NCI-H187 (cell line): ENCODE data around the gene SORCS2.
A peak's percentile ranks its signal among the peaks of the same experiment; 100 is the strongest.

Experiments
- DNase-seq, 2 experiments: peaks; one replicate each; lab custom pipeline; 2025; lab: John Stamatoyannopoulos, UW

Gene SORCS2

DNA sequence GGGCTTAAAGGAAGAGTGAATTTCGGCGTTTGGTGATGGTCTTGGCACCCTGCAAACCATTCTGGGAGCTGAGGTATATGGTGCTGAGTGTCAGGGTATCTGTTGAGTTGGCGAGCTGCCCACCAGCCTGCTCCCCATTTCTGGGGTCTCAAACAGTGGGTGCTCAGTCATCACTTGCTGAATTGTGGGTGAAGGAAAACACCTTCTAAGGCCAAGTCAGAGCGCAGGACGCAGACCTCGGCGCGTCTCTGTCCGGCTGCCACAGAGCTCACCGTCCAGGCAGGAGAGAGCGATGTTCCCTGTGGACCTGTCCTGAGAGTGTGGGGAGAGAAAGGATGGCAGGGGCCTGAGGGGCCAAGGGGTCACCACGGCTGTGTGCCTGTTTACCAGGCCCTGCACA lies 111.2 kb downstream of the SORCS2 start:
- DNase-seq, result no peak

DNA sequence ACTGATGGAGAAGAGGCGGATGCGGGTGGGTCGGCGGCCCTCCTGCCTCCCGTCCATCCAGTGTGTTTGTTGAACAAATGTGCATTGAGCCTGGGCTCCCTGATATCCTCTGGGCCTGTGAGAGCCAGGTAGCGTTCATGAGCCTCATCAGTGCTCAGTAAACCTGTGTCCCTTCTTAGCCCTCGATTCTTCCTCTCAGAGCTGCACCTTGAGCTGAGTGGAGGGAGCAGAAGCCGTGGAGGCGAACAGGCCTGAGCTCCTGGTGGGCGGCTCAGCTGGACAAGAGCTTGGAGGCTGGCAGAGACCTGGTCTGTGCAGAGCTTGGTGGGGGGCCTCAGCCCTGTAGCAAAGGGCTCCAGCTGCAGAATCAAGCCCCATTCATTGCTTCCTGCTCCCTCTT lies 112.1 kb downstream of the SORCS2 start:
- no peak for DNase-seq

DNA sequence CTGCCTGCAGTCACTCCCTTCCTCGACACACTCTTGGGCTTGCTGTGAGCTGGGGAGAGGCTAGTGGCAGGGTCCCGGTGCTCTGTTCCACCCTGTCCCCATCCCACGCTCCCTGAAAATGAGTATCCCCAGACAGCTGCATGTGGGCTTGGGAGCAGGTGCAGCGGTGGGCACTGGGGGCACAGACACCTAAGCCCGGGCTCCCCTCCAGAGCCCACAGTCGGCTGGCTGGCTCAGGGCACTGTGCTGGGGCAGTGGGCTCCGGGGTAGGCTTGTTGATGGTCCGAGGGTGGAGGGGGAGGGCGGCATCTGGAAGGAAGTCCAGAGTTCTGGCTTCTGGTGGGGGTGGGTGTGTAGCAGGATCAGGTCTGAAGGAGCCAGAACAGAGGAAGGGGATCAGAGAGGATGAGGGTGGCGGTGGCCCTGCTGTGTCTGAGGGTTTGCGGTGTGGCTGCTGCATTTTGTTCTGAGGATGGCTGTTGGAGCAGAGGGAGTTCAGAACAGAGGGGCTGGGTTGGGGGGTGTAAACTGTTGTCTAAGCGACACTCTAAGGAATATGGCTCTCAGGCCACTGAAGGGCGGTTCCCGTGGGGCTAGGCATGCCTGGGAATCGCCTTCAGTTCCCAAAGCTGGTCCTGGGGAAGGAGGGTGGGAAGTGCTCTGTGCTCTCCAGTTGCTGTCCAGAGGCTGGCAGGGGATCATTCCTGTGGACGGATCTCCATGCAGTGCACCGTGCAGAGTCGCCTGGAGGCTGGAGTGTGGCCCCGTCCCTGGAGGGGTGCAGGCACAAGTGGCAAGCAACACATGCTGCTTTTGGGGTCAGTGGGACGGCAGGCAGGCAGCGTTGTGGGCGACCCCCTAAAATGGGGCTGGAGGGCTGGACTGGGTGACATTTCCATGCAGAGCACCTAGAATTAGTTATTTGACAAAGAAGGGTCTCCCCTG lies 114.0 kb downstream of the SORCS2 start:
- no peak for DNase-seq

DNA sequence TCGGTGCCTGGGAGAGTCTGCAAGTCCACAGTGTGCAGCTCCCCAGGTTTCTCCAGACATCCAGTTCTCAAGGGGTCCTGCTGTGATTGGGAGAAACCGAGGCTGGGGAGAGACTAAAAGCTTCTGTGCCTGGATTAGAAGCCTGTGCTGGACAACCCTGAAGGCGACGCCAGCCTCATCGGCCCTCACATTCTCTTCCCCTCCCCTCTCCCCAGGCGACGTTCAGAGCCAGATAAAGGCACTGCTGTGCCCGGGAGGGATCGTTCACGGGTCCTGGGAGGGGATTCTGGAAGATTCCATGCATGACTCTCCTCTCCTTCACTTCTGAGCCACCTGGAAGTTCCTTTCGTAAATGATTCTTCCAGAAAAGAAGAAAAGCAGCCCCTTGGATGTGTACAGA lies 114.6 kb downstream of the SORCS2 start:
- no peak for DNase-seq

DNA sequence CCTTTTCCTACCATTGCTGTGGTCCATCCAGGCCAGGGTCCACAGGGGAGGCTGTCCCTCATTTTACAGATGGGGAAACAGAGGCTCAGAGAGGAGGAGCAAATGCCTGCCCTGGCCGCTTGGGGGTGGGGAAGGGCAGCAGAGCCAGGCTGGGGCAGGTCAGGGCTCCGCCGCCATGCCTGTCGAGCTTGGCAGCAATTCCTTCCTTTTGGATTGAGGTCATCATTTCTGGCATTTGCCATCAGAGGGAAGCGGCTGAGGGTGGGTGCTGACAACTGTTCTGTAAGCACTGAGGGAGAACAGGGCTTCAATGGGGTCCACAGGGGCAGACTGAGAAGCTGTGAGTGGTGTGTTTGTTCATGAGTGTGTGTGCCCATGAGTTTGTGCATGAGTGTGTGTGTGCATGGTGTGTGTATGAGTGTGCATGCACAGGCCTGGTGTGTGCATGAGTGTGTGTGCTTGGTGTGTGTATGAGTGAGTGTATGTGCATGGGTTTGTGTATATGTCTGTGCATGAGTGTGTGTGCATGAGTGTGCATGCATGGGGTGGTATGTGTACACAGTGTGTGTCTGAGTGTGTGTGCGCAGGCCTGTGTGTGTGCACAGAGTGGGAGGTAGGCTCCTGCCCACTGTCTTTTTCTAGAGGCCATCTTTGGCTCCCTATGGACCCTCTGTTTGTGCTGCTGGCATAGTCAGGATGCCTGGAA lies 115.2 kb downstream of the SORCS2 start:
- no peak for DNase-seq

DNA sequence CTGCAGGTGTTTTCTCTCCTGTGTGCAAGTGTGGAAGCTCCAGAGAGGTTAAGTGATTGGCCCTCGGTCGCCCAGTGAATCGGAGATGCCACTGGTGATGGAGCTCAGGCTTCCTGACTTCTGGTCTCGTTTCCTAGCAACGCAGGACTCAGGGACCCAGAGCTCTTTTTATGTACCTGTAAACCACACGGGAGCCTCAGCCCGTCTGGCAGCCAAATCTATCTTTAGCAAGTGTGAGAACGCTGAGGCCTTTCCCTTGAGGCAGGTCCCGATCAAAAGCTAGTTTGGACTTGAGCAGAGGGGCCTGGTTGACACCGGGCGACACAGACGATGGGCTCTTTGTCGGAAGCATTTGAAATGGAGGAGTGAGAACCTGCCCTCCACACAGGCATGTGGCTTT lies 116.8 kb downstream of the SORCS2 start:
- no peak for DNase-seq

DNA sequence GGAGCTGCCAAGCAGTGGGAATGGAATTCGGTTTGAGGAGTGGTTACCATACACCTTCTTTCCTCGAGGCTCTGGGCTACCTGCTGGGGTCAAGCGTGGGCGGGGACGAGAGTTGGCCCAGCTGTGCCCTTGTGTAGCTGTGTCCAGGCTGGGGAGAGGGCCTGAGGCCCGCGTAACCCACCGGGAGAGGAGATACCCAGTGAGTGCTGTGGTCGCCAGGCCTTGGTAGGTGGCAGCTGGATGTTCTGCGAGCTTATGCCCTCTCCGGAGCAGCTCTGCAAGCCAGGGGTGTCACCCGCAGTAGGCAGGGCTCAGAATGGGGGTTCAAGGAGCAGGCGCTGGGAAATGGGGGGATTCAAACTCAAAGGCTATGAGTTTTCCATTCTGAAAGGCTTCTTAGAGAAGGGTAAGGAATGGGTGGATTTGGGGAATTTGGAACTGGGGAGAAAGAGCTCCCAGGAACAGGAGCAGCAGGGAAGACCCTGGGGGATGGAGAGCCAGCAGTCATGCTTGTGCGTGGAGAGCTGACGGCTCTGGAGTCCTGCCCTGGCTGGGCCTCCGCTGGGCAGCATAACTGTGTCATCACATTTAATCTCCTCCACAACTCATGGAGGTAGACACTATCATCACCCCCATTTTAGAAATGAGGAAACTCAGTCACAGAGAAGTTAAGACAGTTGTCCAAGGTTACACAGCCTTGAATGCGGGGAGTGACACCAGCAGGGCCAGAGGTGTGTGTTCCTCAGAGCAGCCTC lies 117.5 kb downstream of the SORCS2 start:
- DNase-seq, result no peak

DNA sequence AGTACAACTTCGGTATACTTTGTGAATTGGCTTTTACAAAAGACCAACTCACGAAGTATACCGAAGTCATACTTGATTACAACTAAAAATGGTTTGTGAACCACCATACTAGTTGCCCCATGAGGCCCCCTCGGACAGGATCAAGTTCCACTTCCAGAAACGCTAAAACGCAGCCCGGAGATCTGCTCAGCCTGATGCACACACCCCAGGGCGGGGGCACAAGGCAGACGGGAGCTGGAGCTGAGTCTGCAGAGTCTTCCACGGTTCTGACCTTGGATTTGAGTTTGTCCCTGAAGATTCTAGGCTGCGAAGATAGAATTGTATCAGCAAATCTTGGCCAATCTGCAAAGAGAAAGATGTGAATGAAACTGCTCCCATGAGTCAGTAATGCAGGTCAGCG lies 118.1 kb downstream of the SORCS2 start:
- DNase-seq, result no peak

DNA sequence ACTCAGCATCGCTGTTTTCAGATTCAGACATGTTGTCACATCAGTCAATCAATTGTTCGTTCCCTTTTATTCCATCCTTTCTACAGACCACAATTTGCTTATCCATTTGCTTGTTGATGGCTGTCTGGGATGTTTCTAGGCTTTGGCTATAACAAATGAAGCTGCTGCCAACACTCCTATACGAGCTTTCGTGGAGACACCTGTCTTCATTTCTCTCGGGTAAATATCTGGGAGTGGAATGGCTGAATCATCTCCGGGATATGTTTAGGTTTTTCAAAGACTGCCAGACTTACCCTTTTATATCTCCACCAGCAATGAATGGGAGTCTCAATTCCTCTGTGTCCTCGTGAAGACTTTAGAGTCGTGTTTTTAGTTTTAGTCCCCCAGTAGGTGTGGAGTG lies 118.9 kb downstream of the SORCS2 start:
- DNase-seq, result no peak

DNA sequence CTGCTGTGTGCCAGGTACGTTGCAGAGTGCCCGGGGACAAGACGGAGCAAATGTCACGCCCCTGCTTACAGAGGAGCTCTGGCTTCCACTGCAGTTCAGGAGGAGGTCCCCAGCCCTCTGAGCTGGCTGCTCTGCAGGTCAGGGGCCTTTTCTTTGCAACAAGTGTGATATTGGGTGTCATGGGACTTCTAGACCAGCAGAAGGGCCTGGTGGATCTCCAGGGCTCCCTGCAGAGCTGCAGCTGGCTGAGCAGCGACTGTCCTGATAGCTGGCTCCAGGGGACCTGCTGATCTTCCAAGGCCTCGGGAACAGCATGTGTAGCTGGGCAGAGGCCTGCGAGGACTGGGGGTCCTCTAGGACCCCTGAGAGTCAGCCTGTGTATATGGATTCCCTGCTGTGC lies 120.4 kb downstream of the SORCS2 start:
- no peak for DNase-seq

DNA sequence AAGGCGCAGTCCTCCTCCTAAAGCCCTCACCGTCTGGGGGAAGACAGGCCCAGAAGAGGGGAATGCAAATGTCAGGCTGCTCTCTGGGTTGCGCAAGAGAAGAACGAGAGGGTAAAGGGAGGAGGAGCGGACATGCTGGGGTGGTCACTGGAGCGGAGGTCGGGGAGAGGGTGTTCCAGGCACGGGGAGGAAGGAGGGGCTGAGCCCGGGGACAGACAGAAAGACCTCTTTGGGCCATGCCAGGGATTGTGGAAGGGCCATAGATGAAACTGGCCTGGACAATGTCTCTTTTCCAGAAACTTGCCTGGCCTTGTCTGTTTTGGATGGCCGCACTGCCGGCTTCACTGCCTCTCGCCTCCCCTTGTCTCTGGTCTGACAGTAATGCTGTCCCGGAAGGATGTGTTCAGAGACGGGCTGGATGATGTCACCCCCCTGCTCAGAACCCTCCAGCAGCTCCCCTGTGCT lies 121.0 kb downstream of the SORCS2 start:
- no peak for DNase-seq

DNA sequence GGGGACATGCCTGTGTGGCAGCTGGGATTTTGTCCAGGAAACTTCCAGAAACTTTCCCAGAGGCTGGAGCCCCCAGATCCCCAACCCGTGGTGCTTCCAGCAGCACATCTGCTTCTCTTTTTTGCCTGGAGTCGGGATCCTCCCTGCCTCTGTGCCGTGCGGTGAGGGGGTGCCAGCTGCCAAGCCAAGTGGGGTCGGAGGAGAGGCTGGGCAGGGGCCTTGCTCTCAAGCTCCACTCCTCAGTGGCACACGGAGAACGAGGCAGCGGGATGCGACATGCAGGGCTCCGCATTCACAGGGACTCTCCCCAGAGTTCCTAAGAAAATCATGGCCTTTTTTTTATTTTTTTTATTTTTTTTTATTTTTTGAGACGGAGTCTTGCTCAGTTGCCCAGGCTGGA lies 121.7 kb downstream of the SORCS2 start:
- DNase-seq, result no peak

DNA sequence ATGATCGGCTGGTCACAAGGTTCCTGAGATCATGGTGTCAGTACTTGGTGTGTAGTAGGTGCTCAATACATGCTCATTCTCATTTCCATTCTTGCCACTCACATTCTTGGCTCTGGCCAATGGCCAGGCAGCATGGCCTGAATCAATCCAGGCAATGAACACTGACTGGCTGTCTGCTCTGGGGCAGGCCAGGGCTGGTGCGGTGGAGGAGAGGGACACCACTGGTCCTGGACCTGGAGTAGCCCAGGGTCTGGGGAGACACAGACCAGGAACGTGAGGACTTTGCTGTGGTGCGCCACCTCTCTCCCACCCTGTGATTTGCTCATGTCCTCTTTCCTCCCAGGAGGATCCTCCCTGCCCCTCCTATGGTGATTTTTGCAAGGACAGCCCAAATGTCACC lies 122.9 kb downstream of the SORCS2 start:
- no peak for DNase-seq

DNA sequence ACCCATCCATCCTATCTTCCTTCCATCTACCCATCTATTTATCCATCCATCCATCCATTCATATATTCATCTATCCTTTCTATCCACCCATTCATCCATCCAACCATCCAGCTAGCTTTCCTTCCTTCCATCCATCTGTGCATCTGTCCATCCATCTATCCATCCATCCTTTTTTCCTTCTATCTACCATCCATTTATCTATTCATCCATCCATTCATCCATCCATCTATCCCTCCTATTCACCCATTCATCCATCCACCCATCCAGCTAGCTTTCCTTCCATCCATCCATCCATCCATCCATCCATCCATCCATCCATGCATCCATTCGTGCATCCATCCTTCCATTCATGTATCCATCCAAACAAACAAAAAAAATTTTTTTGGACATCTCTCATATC lies 123.6 kb downstream of the SORCS2 start:
- no peak for DNase-seq

DNA sequence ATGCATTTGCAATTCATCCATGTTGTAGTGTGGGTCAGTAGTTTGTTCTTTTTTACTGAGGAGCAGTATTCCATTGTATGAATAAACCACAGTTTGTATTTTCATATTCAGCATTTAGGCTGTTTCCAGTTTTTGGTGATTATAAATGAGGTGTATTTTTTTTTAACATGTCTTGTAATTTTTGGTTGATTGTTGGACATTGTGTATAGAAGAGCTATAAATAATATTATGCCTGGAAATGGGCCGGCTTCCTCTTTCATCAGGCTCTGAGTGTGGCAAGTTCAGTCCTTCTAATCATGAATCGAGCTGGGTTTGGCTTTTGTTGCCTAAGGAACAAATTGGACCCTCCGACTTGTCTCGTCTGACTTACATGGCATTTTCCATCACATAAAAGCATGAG lies 126.7 kb downstream of the SORCS2 start:
- DNase-seq, result no peak

DNA sequence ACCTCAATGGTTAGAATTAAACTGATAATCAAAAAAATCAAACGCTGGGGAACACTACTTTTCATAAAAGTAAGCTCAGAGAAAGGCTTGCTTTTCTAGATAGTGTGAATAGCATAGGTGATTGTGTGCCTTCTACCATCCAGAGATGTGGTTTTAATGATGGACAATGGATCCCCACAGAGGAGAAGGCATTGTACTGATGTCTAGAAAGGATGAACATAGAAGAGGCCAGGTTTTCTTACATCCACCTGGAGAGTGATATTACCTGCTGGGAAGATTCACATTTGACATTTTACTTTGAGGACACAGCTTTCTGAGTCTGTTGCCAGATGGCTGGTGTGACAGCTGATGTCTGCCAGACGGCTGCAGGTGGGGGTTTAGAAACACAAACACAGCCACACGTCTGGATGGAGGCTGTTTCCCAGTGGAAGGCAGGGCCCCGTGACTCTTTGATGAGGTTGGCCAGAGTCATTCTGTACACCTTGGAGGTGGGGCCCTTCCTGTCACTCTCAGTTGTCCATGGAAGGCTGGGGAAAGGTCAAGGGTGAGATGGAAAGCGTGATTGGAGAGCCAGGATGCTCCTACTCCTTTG lies 128.0 kb downstream of the SORCS2 start:
- no peak for DNase-seq

DNA sequence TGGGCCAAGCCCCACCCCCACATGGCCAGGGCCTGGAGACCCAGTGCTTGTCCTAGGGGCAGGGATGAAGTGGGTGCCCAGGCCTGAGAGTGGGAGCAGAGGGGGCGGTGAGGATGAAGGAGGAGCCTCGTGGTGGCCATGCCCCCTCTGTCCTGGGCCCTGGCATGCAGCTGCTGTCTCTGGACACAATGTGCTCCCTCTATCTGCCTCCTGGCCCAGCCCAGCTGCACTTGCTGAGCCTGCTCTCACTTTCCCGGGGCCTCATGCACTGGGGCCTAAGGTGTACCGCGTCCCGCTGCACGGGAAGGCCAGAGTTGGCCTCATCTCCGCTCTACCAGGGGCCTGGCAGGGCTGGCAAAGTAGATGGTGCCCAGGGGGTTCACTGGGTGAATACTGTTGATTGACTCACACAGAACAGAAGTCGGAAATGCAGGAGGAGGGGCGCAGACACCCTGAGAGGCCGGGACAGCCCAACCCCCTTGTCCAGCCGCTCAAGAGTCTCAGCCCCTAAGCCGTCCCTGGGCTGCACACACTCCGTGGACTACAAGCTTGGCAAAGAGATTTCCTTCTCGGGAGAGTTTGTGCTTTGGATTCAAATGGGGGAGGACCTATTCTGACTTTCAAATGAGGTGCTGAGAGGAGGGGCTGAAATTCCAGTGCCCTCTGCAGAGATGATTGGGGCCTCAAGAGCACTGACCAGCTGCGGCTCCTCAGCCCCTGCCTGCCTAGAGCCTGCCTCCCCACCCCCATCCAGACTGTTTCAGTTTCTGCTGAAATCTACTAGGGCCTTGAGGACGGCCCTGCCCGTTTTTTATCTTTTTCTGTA lies 130.0 kb downstream of the SORCS2 start:
- no peak for DNase-seq

DNA sequence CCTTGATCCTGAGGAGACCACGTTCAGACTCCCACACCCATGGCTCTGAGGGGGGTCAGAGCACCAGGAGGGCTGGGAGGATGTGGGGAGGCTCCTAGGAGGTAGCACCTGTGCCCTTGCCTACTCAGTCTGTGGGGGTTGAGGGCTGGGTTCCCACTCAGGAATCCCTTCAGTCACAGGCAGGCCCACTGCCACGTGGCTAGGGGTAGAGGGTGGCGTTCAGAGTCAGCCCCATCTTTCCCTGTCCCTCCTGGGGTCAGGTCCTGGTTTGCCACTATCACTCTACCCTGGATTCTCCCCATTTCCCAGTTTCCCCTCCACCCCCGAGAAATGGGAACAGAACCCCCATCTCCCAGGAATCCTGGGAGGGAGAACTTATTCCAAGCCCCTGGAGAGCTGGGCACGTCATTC lies 131.1 kb downstream of the SORCS2 start:
- no peak for DNase-seq

DNA sequence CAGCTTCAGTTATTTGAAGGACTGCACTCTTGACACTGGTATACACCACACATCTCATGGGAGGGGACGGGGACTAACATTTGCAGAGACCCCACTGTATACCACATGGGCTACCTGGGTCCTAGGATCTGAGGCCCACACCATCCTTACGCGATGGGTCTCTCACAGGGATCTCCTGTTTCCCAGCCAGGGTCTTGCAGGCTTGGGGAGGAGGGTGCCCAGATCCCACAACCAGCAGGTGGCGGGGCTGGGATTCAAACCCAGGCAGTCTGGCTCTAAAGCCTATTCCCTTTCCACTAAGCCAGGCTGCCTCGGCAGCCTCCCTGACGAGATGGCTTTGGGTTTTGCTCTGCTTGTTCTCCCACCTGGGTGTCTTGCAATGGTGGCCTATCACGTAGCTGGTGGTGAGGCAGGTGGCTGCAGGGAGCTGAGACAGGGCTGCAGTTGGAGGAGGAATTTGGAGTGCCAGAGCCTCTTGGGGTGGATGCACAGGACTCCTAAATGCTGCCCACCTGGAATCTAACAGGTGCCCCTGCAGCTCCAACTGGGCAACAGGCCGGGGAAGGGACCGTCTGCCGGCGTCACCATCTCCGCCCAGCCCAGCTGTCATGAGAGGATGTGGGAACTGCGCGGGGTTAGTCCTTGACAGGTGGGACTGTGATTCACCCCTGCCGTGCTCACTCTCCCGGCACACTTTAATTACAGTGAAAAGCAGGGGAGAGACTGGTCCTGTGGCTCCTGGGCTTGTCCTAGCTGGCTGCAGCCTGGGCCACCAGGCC lies 131.7 kb downstream of the SORCS2 start:
- peak; percentile 71 to 88 for DNase-seq

DNA sequence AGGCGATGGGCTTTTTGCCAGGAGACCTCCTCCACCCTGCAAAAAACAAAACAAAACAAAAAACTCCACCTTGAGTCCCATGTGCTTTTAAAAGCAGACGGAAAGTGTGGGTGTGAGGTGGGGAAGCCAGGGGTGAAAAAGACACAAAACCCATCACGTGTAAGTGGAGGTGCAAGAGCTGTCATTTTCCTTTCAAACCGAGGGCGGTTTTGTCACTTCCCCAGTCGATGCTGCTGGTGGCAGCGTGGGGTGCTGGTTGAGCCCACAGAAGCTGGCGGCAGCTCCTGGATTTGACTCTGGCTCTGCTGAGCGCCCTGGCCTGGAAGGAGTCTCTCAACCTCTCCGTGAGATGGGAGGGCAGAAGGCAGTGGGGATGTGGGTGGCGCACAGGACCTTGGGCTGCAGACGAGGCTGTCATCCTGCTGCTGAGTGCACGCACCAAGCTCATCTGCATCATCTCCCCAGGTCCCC lies 132.3 kb downstream of the SORCS2 start:
- peak in 1 of 2 experiments; percentile 71 for DNase-seq
